Panc1 (cell line): Measurements from ENCODE around the gene CTTNBP2. TPM values are rescaled to one million over a fixed set of nuclear protein-coding genes. Genes with fewer than 3 reads are reported as not detected.

Experiments
- ATAC-seq: fragments of 200-7000 bp; cut with Tn5 transposase; 2 replicates; pipeline ENCODE4 v1.9.1; 2020; ENCODE audit warnings: mild to moderate bottlenecking, moderate library complexity
- BruUV-seq: library from RNA; stranded (reverse); fragments of 400-500 nt; replicated peaks from 2 replicates; lab custom pipeline; 2021; lab: Mats Ljungman, UMichigan
- CTCF ChIA-PET: fragments of 300-600 bp; sonication (Branson Sonifier 250); formaldehyde crosslinking; loops from one replicate; lab custom pipeline; 2022; ENCODE audit warnings: antibody characterized with exemption; lab: Charles Lee
- POLR2A ChIA-PET: fragments of 300-600 bp; sonication (Branson Sonifier 250); formaldehyde crosslinking; loops from one replicate; lab custom pipeline; 2022; ENCODE audit warnings: antibody characterized with exemption; lab: Charles Lee
- DNase-seq: peaks from one replicate; pipeline ENCODE4 v3.0.0-alpha.2; 2010; ENCODE audit warnings: low read depth, low spot score
- H3K27ac ChIP-seq: 2 replicates; pipeline ENCODE4 v1.5.1; 2011; ENCODE audit warnings: mild to moderate bottlenecking, low read length, inconsistent platforms
- H3K27me3 ChIP-seq: fragments of 200-500 bp; sonication (Bioruptor generic); 2 replicates; pipeline ENCODE4 v1.6.0; 2014; ENCODE audit warnings: low read length, inconsistent platforms; ENCODE audit not compliant: control insufficient read depth, insufficient read depth
- H3K36me3 ChIP-seq: fragments of 200-500 bp; sonication (Bioruptor generic); 2 replicates; pipeline ENCODE4 v1.5.1; 2014; ENCODE audit warnings: inconsistent platforms, mild to moderate bottlenecking, low read length, moderate library complexity; ENCODE audit not compliant: control insufficient read depth, insufficient read depth
- H3K4me1 ChIP-seq: 2 replicates; pipeline ENCODE4 v1.5.1; 2011; ENCODE audit warnings: inconsistent platforms, mild to moderate bottlenecking, low read length, moderate library complexity; ENCODE audit not compliant: control insufficient read depth, insufficient read depth
- H3K4me3 ChIP-seq, 2 experiments: 2 replicates each; pipeline ENCODE4 v1.5.1; 2011 to 2012; ENCODE audit warnings: low read depth in 2 of 2, low read length in 2 of 2, mild to moderate bottlenecking in 2 of 2, inconsistent platforms in 1 of 2, moderate library complexity in 1 of 2
- H3K9me3 ChIP-seq: fragments of 200-500 bp; sonication (Bioruptor generic); 2 replicates; pipeline ENCODE4 v1.5.1; 2014; ENCODE audit warnings: low read depth, mild to moderate bottlenecking, inconsistent platforms, low read length, moderate library complexity; ENCODE audit not compliant: control insufficient read depth, insufficient read depth
- CTCF ChIP-seq: fragments of 450-650 bp; IDR thresholded peaks from 2 replicates; pipeline ENCODE4 v1.5.1; 2017; ENCODE audit warnings: mild to moderate bottlenecking
- POLR2AphosphoS5 ChIP-seq: IDR thresholded peaks from 2 replicates; pipeline ENCODE4 v1.6.1; 2012; ENCODE audit warnings: mild to moderate bottlenecking, low read depth, low read length, moderate library complexity
- REST ChIP-seq, 2 experiments: IDR thresholded peaks; 2 replicates each; pipeline ENCODE4 v1.6.1; 2011 to 2012; ENCODE audit warnings: low read depth in 2 of 2, control low read depth in 1 of 2, low read length in 1 of 2, mild to moderate bottlenecking in 1 of 2, moderate library complexity in 1 of 2; ENCODE audit not compliant: insufficient read depth in 1 of 2
- SIN3A ChIP-seq: IDR thresholded peaks from 2 replicates; pipeline ENCODE4 v1.6.1; 2012; ENCODE audit warnings: low read depth, mild to moderate bottlenecking, low read length, moderate library complexity, borderline replicate concordance; ENCODE audit not compliant: insufficient read depth
- TCF7L2 ChIP-seq: IDR thresholded peaks from 2 replicates; pipeline ENCODE4 v1.6.1; 2011; ENCODE audit warnings: mild to moderate bottlenecking, low read depth, low read length, inconsistent platforms
- in situ Hi-C: cut with HindIII; loops from 2 replicates; pipeline ENCODE4 v1.10.0; 2016; ENCODE audit warnings: low sequenced_read_pairs, low pct_unique_long_range_greater_than_20kb
- intact Hi-C: fragments of 100-400 bp; cut with micrococcal nuclease; formaldehyde crosslinking; loops from one replicate; pipeline ENCODE4 v1.10.0; 2022; ENCODE audit not compliant: unreplicated experiment
- total RNA-seq: library from RNA; stranded (reverse); gene quantifications from one replicate; pipeline ENCODE4 v1.2.1, GENCODE V29; 2021; ENCODE audit not compliant: unreplicated experiment

CTTNBP2 gene
- total RNA-seq, 1 experiment from 2014 or later: 1.0 TPM

GRCh38 chr7:117739085-117739484 lies 134.2 kb downstream of the CTTNBP2 start:
- Histone ChIP-seq H3K4me1 (no peaks in the 10 kb centered on the region), H3K27ac (no peak overlapping the region), H3K4me3 (no peak overlapping the region), H3K9me3 (no peaks in the 10 kb centered on the region), H3K27me3 (peaks cover 6% of the 10 kb centered on the region), H3K36me3 (no peaks in the 10 kb centered on the region)
- DNase-seq (no peak), ATAC-seq (no peak)
- in situ Hi-C loops (no loop called here), intact Hi-C loops (no loop called here)
- CTCF ChIA-PET: no interaction called here
- POLR2A ChIA-PET: no interaction called here
- BruUV-seq: no TSS peak
- TF ChIP-seq CTCF: no peak
- no peak for TF ChIP-seq SIN3A
- no peak for TF ChIP-seq TCF7L2
- no peak for TF ChIP-seq POLR2AphosphoS5
- no peak for TF ChIP-seq REST (IDR thresholded peaks at IDR 0.05; ENCODE audit: insufficient read depth in 1 of 2, low read depth in 2 of 2, low read length in 1 of 2)

GRCh38 chr7:117737926-117738325 lies 135.3 kb downstream of the CTTNBP2 start:
- ATAC-seq: no peak
- H3K9me3 ChIP-seq: no peaks in the 10 kb centered on the region
- intact Hi-C loops: no loop called here
- BruUV-seq: no TSS peak
- no peaks in the 10 kb centered on the region for H3K4me1 ChIP-seq
- no peak overlapping the region for H3K27ac ChIP-seq
- H3K36me3 ChIP-seq: no peaks in the 10 kb centered on the region
- DNase-seq: no peak
- TF ChIP-seq POLR2AphosphoS5 (no peak), REST (IDR thresholded peaks at IDR 0.05; ENCODE audit: insufficient read depth in 1 of 2, low read depth in 2 of 2, low read length in 1 of 2) (no peak), TCF7L2 (no peak), SIN3A (no peak), CTCF (no peak)
- H3K27me3 ChIP-seq: peaks cover 6% of the 10 kb centered on the region
- no peak overlapping the region for H3K4me3 ChIP-seq
- in situ Hi-C loops: no loop called here
- CTCF ChIA-PET: no interaction called here
- POLR2A ChIA-PET: no interaction called here
